CD4-positive, CD25-positive, alpha-beta regulatory T cell (primary cell): ENCODE measurements around the gene FYN. TPM values are rescaled to one million over a fixed set of nuclear protein-coding genes. Genes with fewer than 3 reads are reported as not detected.

Source experiments
- ATAC-seq, 2 donors: fragments of 150-1000 bp; cut with Tn5 transposase; one replicate each; pipeline ENCODE4 v1.10.0; 2021; ENCODE audit warnings: low read depth in 2 of 2, moderate number of reproducible peaks in 2 of 2, moderate library complexity in 1 of 2
- DNase-seq, 3 donors: peaks; one replicate each; pipeline versions ENCODE4 v3.0.0 to v3.0.0-alpha.2; 2012 to 2022; ENCODE audit warnings: mixed read lengths in 1 of 3
- H3K27ac ChIP-seq: one replicate; pipeline ENCODE4 v1.7.0; 2013; ENCODE audit warnings: mild to moderate bottlenecking, low read length; ENCODE audit not compliant: insufficient read depth, poor library complexity, severe bottlenecking
- H3K27me3 ChIP-seq: one replicate; pipeline ENCODE4 v1.7.0; 2013; ENCODE audit warnings: low read length; ENCODE audit not compliant: control insufficient read depth, insufficient read depth
- H3K36me3 ChIP-seq: one replicate; pipeline ENCODE4 v1.7.0; 2013; ENCODE audit warnings: mild to moderate bottlenecking, low read length, moderate library complexity; ENCODE audit not compliant: control insufficient read depth, insufficient read depth
- H3K4me1 ChIP-seq: 2 replicates; pipeline ENCODE4 v1.7.0; 2013; ENCODE audit warnings: mild to moderate bottlenecking, low read length; ENCODE audit not compliant: insufficient read depth, control insufficient read depth, poor library complexity, severe bottlenecking
- H3K4me3 ChIP-seq: one replicate; pipeline ENCODE4 v1.7.0; 2013; ENCODE audit warnings: low read depth, mild to moderate bottlenecking, low read length, moderate library complexity
- H3K9me3 ChIP-seq, 2 experiments: 1 replicate in 1 of 2; 2 replicates in 1 of 2; pipeline ENCODE4 v1.7.0; 2013; ENCODE audit warnings: low read length in 2 of 2, mild to moderate bottlenecking in 1 of 2, moderate library complexity in 1 of 2; ENCODE audit not compliant: control insufficient read depth in 2 of 2
- H3K27ac Mint-ChIP-seq, 3 donors: one replicate each; pipeline ENCODE4 v1.8.0; 2020 to 2022; ENCODE audit warnings: mild to moderate bottlenecking in 3 of 3, mixed read lengths in 3 of 3, moderate library complexity in 2 of 3
- H3K27me3 Mint-ChIP-seq: one replicate; pipeline ENCODE4 v1.8.0; 2022; ENCODE audit warnings: mild to moderate bottlenecking, mixed read lengths
- H3K36me3 Mint-ChIP-seq: one replicate; pipeline ENCODE4 v1.8.0; 2020; ENCODE audit warnings: mixed read lengths
- H3K4me1 Mint-ChIP-seq, 4 donors: one replicate each; pipeline ENCODE4 v1.8.0; 2020 to 2022; ENCODE audit warnings: mixed read lengths in 4 of 4, mild to moderate bottlenecking in 1 of 4
- H3K4me3 Mint-ChIP-seq, 4 donors: one replicate each; pipeline ENCODE4 v1.8.0; 2020 to 2022; ENCODE audit warnings: mild to moderate bottlenecking in 4 of 4, mixed read lengths in 4 of 4, moderate library complexity in 3 of 4
- H3K9me3 Mint-ChIP-seq, 7 donors: one replicate each; pipeline ENCODE4 v1.8.0; 2020 to 2022; ENCODE audit warnings: mixed read lengths in 7 of 7, mild to moderate bottlenecking in 3 of 7, moderate library complexity in 2 of 7
- polyA plus RNA-seq, 4 donors: library from polyadenylated mRNA; unstranded; fragments of 300-500 nt; fragmentation: Illumina TruSeq; gene quantifications; one replicate each; pipeline ENCODE4 v1.2.3, GENCODE V29; 2021
- total RNA-seq: library from RNA; stranded (reverse); gene quantifications from one replicate; pipeline ENCODE4 v1.2.3, GENCODE V29; 2022

The FYN gene
- total and polyA plus RNA-seq, 5 donors from 2014 or later = 267 to 592 (median 295) TPM

DNA sequence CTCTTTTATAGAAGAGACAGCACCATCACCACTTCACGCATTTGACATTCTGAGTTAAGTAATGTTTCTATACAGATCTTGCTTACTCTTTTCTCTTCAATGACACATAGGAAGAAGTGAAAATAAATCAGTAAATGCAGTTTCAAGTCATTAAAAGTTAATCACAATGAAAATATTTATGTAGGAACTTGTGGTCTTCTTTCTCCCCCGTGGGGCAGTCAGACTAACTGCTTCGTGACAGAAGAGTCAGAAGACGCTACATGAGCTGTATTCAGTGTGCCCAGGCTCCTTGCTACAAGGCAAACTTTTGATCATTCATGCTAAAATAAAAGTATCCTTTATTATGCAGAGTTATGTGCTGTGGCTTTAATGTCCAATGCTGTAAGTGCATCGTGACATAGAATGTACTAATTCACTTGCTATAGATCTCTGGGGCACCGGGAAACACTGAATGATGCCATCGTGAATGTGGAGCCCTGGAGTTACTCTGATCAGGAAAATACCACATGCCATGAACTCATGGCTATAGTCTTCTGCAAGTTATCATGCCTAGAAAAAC is 149.8 kb downstream of the FYN start:
- Histone ChIP-seq H3K27ac (peak overlapping the region; percentile 45), H3K4me1 (peaks cover 43% of the 10 kb centered on the region), H3K9me3 (no peaks in the 10 kb centered on the region), H3K27me3 (no peaks in the 10 kb centered on the region), H3K4me3 (peak overlapping the region; percentile 71), H3K36me3 (peaks cover 23% of the 10 kb centered on the region)
- Mint-ChIP-seq H3K27me3 (no peaks in the 10 kb centered on the region), H3K27ac (peak overlapping the region in 2 of 3 donors; percentile 20 to 85), H3K4me1 (peaks cover 38 to 98% (median 60%) of the 10 kb centered on the region in 4 donors), H3K9me3 (no peaks in the 10 kb centered on the region), H3K4me3 (peak overlapping the region in 3 of 4 donors; percentile 7 to 78 (median 49)), H3K36me3 (peaks cover 52% of the 10 kb centered on the region)
- DNase-seq = no peak
- no peak for ATAC-seq

GRCh38 chr6:111722179-111722731 is 151.0 kb downstream of the FYN start:
- Mint-ChIP-seq H3K4me1 (peaks cover 31 to 92% (median 56%) of the 10 kb centered on the region in 4 donors), H3K9me3 (no peaks in the 10 kb centered on the region), H3K4me3 (peak overlapping the region in 3 of 4 donors; percentile 37 to 52 (median 39)), H3K27me3 (no peaks in the 10 kb centered on the region), H3K36me3 (peaks cover 53% of the 10 kb centered on the region), H3K27ac (peak overlapping the region; percentile 45 to 85 (median 49))
- no peaks in the 10 kb centered on the region for H3K27me3 ChIP-seq
- H3K27ac ChIP-seq = peak overlapping the region; percentile 45
- no peaks in the 10 kb centered on the region for H3K9me3 ChIP-seq
- ATAC-seq (no peak), DNase-seq (no peak)
- H3K4me3 ChIP-seq = peak overlapping the region; percentile 4
- peaks cover 34% of the 10 kb centered on the region for H3K36me3 ChIP-seq
- H3K4me1 ChIP-seq = peaks cover 43% of the 10 kb centered on the region

DNA sequence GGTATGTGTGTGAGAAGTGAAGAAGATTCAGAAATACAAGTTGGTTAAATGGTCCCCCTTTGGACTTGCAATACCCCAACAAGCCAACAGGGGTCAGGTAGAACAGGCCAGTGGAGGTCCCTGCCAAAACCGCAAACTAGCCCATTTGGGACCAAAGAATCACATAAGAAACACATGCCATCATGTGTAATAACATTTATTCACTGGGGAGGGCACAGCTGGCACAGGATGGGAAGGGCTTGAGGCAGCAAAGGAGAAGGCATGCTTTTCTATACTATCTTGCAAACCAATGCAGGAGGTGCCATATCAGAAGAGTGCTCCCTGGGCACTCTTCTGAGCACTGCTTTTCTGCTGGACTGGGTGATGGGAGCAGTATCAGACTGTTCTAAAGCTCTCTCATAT is 151.5 kb downstream of the FYN start:
- H3K27me3 ChIP-seq = no peaks in the 10 kb centered on the region
- peak overlapping the region in 2 of 3 donors; percentile 85 to 91 for H3K27ac Mint-ChIP-seq
- peaks cover 35% of the 10 kb centered on the region for H3K36me3 ChIP-seq
- H3K4me1 ChIP-seq = peaks cover 43% of the 10 kb centered on the region
- peak overlapping the region; percentile 25 for H3K27ac ChIP-seq
- peaks cover 31 to 89% (median 54%) of the 10 kb centered on the region in 4 donors for H3K4me1 Mint-ChIP-seq
- ATAC-seq = no peak
- H3K9me3 Mint-ChIP-seq = no peaks in the 10 kb centered on the region
- H3K27me3 Mint-ChIP-seq = no peaks in the 10 kb centered on the region
- H3K4me3 ChIP-seq = no peak overlapping the region
- no peaks in the 10 kb centered on the region for H3K9me3 ChIP-seq
- peak overlapping the region in 2 of 4 donors; percentile 8 to 64 for H3K4me3 Mint-ChIP-seq
- H3K36me3 Mint-ChIP-seq = peaks cover 48% of the 10 kb centered on the region
- peak; percentile 33 to 72 (median 52) for DNase-seq

DNA sequence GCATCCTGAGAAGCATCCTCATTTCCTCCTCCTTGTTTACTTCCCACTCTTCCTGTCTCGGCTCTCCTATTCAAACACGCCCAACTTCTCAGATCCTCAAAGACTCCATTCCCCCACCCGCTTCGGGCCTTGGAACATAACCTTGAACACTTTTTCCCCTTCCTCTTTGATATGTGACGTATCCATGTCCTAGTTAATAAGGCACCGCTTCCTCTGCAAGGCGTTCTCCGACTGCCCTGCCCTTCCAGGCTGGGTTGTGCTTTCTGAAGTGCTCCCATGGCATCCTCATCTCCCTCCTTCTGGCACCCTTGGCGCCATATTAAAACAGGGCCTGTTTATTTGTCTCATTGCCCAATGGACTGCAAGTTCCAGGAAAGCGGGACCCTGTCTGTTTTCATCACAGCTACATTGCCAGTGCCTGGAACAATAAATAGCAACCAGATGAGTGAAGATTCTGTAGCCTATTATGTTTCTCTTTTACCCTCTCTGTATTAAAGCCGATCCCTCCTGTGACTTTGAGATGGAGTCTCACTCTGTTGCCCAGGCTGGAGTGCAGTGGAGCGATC is 152.2 kb downstream of the FYN start:
- H3K4me1 ChIP-seq = peaks cover 48% of the 10 kb centered on the region
- Mint-ChIP-seq H3K36me3 (peaks cover 47% of the 10 kb centered on the region), H3K4me1 (peaks cover 31 to 86% (median 52%) of the 10 kb centered on the region in 4 donors)

DNA sequence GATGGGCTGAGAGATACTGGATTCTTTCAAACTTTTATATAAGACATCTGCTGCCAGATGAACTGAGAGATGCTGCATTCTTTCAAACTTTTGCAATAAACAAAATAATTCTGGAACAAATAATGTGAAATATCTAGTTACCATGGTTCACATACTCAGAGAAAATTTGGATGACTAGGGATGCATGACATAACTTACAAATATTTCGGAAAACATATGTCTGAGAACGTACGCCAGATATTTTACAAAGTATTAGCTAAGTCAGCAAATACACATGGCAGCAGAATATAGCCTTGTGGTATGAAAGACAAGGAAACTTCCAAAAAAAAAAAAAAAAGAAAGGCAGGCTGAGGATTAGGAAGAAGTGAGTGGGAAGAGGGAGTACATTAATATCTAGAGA is 154.3 kb downstream of the FYN start:
- Mint-ChIP-seq H3K4me1 (peaks cover 28 to 85% (median 52%) of the 10 kb centered on the region in 4 donors), H3K4me3 (peak overlapping the region in 2 of 4 donors; percentile 9 to 49), H3K27me3 (no peaks in the 10 kb centered on the region), H3K9me3 (no peaks in the 10 kb centered on the region), H3K27ac (peak overlapping the region; percentile 83 to 88 (median 86)), H3K36me3 (peaks cover 58% of the 10 kb centered on the region)
- Histone ChIP-seq H3K27ac (peak overlapping the region; percentile 37), H3K4me1 (peaks cover 48% of the 10 kb centered on the region), H3K36me3 (peaks cover 55% of the 10 kb centered on the region), H3K27me3 (no peaks in the 10 kb centered on the region), H3K9me3 (no peaks in the 10 kb centered on the region), H3K4me3 (no peak overlapping the region)
- DNase-seq (no peak), ATAC-seq (no peak)

More for the DNA sequence above, 152.2 kb downstream of the FYN start:
- no peak for DNase-seq
- no peak for ATAC-seq
- no peaks in the 10 kb centered on the region for H3K27me3 ChIP-seq
- H3K27ac ChIP-seq = peak overlapping the region; percentile 25
- peak overlapping the region; percentile 86 to 93 (median 91) for H3K27ac Mint-ChIP-seq
- H3K36me3 ChIP-seq = peaks cover 41% of the 10 kb centered on the region
- H3K9me3 ChIP-seq = no peaks in the 10 kb centered on the region
- H3K27me3 Mint-ChIP-seq = no peaks in the 10 kb centered on the region
- H3K9me3 Mint-ChIP-seq = no peaks in the 10 kb centered on the region
- H3K4me3 Mint-ChIP-seq = peak overlapping the region in 2 of 4 donors; percentile 43 to 58
- no peak overlapping the region for H3K4me3 ChIP-seq

DNA sequence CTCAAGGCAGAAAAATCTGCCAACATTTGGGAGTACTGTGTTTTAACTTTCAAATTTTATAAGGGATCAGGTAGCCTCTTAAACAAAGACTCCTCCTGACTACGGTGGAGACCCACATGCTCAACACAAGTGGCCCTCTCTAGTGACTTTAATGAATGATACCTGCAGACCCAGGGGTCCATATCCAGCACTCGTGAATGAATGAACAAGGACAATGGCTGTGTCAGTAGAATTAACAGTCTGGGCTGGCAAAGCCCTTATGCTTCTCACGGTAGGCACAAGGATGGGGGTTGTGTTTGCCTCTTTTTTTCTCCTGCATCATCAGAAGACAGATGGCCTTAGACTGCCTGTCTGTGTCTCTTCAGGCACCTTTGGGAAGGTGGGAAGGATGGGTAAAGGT is 154.9 kb downstream of the FYN start:
- DNase-seq (no peak), ATAC-seq (no peak)
- Mint-ChIP-seq H3K27ac (peak overlapping the region in 2 of 3 donors; percentile 83 to 88), H3K4me3 (no peak overlapping the region), H3K4me1 (peaks cover 29 to 85% (median 53%) of the 10 kb centered on the region in 4 donors), H3K36me3 (peaks cover 64% of the 10 kb centered on the region), H3K27me3 (no peaks in the 10 kb centered on the region), H3K9me3 (no peaks in the 10 kb centered on the region)
- Histone ChIP-seq H3K27ac (peak overlapping the region; percentile 37), H3K27me3 (no peaks in the 10 kb centered on the region), H3K4me3 (no peak overlapping the region), H3K36me3 (peaks cover 62% of the 10 kb centered on the region), H3K4me1 (peaks cover 41% of the 10 kb centered on the region), H3K9me3 (no peaks in the 10 kb centered on the region)

DNA sequence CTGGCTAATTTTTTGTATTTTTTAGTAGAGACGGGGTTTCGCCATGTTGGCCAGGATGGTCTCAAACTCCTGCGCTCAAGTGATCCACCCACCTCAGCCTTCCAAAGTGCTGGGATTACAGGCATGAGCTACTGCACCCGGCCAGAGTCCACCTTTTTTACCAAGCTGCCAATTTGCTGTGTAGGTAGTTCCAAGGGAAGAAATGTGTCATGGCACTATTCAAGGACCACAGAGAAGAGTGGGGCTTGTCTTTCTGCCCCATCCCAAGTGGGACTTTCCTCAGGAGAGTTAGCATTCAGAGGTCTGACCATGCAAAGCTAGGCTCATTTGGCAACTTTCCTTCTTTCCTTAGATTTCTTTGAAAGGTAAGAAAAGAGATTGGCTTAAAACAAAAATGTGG is 155.6 kb downstream of the FYN start:
- no peak overlapping the region for H3K4me3 ChIP-seq
- Mint-ChIP-seq H3K27me3 (no peaks in the 10 kb centered on the region), H3K4me3 (no peak overlapping the region), H3K27ac (peak overlapping the region in 1 of 3 donors; percentile 83), H3K9me3 (no peaks in the 10 kb centered on the region), H3K4me1 (peaks cover 24 to 86% (median 56%) of the 10 kb centered on the region in 4 donors), H3K36me3 (peaks cover 69% of the 10 kb centered on the region)
- H3K27me3 ChIP-seq = no peaks in the 10 kb centered on the region
- H3K27ac ChIP-seq = no peak overlapping the region
- H3K4me1 ChIP-seq = peaks cover 41% of the 10 kb centered on the region
- DNase-seq (no peak), ATAC-seq (no peak)
- H3K36me3 ChIP-seq = peaks cover 69% of the 10 kb centered on the region
- no peaks in the 10 kb centered on the region for H3K9me3 ChIP-seq
